Lower lobe of right lung (tissue), 2 donors: ENCODE data around the gene SLC7A4. TPM values are rescaled to one million over a fixed set of nuclear protein-coding genes. Genes with fewer than 3 reads are reported as not detected.
"Not testable (repeated sequence)": the region's sequence is repeated elsewhere in the genome, so short reads cannot be mapped to it uniquely, and the experiment has no call there.

Source experiments
- ATAC-seq, 2 donors: fragments of 200-7000 bp; cut with Tn5 transposase; one replicate each; pipeline ENCODE4 v1.9.1; 2020 to 2022; ENCODE audit warnings: mild to moderate bottlenecking in 2 of 2, moderate library complexity in 2 of 2
- DNase-seq: peaks from one replicate; pipeline ENCODE4 v3.0.0-alpha.2; 2020
- H3K27ac ChIP-seq: fragments of 200-600 bp; one replicate; pipeline ENCODE4 v1.8.0; 2022
- H3K27me3 ChIP-seq: fragments of 200-600 bp; one replicate; pipeline ENCODE4 v1.8.0; 2022; ENCODE audit warnings: low read depth
- H3K36me3 ChIP-seq: fragments of 200-600 bp; one replicate; pipeline ENCODE4 v1.8.0; 2022; ENCODE audit warnings: mild to moderate bottlenecking
- H3K4me1 ChIP-seq: fragments of 200-600 bp; one replicate; pipeline ENCODE4 v1.8.0; 2022
- H3K4me3 ChIP-seq: fragments of 200-600 bp; one replicate; pipeline ENCODE4 v1.8.0; 2022; ENCODE audit warnings: mild to moderate bottlenecking
- H3K9me3 ChIP-seq: fragments of 200-600 bp; one replicate; pipeline ENCODE4 v1.8.0; 2022
- intact Hi-C: fragments of 100-400 bp; cut with DNase I; formaldehyde crosslinking; loops from one replicate; pipeline ENCODE4 v1.11.0; 2022
- total RNA-seq: library from RNA; stranded (reverse); fragmentation: NEBNext Ultra II Directional; extraction: Animal tissue kit (Norgen Biotek cat#: 25700); gene quantifications from one replicate; pipeline ENCODE4 v1.2.1, GENCODE V29; 2021
- TF ChIP-seq, protein P1 (sequence below): fragments of 200-600 bp; IDR thresholded peaks from one replicate; pipeline ENCODE4 v1.8.0; 2022; ENCODE audit warnings: antibody characterized with exemption, mild to moderate bottlenecking
- donor health status: DM: no; HTN: yes; CAD: no; lungs with severe emphysema.

SLC7A4 gene
- total RNA-seq, 1 donor from 2014 or later, result 0.47 TPM

- TF ChIP-seq, protein P1, sequence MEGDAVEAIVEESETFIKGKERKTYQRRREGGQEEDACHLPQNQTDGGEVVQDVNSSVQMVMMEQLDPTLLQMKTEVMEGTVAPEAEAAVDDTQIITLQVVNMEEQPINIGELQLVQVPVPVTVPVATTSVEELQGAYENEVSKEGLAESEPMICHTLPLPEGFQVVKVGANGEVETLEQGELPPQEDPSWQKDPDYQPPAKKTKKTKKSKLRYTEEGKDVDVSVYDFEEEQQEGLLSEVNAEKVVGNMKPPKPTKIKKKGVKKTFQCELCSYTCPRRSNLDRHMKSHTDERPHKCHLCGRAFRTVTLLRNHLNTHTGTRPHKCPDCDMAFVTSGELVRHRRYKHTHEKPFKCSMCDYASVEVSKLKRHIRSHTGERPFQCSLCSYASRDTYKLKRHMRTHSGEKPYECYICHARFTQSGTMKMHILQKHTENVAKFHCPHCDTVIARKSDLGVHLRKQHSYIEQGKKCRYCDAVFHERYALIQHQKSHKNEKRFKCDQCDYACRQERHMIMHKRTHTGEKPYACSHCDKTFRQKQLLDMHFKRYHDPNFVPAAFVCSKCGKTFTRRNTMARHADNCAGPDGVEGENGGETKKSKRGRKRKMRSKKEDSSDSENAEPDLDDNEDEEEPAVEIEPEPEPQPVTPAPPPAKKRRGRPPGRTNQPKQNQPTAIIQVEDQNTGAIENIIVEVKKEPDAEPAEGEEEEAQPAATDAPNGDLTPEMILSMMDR, result no peak
- Histone ChIP-seq H3K36me3 (no peaks in the 10 kb centered on the region), H3K4me1 (peaks cover 13% of the 10 kb centered on the region), H3K27ac (peak within 1 kb of the TSS; percentile 48), H3K4me3 (peak within 1 kb of the TSS; percentile 46), H3K27me3 (peaks cover 3% of the 10 kb centered on the region), H3K9me3 (no peaks in the 10 kb centered on the region)
- DNase-seq, result peak; percentile 90
- intact Hi-C loops, result no loop called here
- ATAC-seq, result peak; percentile 93 to 95
Observed at GRCh38 chr22:21045585-21046294, 13.4 kb upstream of the SLC7A4 start, which contains the start of gene LRRC74B. Gene LRRC74B, plus strand, starts transcription at chr22:21045946. Its CDS starts 41 bp downstream, at chr22:21045987.

DNA sequence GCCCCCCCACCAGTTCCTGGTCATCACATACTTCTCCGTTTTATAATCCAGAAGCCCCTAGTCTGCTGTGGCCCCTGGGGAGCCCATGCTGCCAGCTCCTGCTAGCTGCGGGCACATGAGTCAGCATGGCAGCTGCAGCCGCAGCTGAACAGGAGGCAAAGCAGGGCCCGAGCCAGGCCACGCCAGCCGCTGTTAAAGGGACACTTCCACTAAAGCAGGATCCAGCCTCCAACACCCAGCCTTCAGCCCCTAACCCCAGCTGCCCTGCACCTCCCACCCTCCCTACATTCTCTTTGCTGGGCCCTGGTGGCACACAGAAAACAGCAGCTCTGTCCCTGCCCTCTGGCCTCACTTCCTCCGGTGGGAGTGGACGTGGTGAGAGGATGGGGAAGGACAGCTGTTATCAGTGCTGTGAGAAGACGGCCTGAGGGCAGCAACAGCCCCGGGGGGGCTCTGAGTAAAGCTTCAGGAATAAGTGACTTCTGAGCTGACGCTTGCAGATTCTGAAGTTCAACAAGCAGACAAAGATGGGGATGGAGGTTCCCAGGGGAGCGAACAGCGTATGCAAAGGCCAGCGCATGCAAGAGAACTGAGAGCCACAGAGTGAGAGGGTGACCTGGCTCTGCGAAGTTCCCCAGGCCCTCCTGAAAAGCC, 12.7 kb upstream of the SLC7A4 start:
- DNase-seq (peak; percentile 46), ATAC-seq (peak in 1 of 2 donors; percentile 22)
- Histone ChIP-seq H3K27me3 (peaks cover 3% of the 10 kb centered on the region), H3K36me3 (no peaks in the 10 kb centered on the region), H3K9me3 (no peaks in the 10 kb centered on the region), H3K27ac (peak overlapping the region; percentile 48), H3K4me1 (peaks cover 13% of the 10 kb centered on the region), H3K4me3 (peak overlapping the region; percentile 46)
- TF ChIP-seq, protein P1, result no peak
- intact Hi-C loops, result no loop called here

GRCh38 chr22:21043860-21044535, 11.6 kb upstream of the SLC7A4 start:
- Histone ChIP-seq H3K4me1 (peaks cover 13% of the 10 kb centered on the region), H3K36me3 (no peaks in the 10 kb centered on the region), H3K4me3 (no peak overlapping the region), H3K27me3 (peaks cover 3% of the 10 kb centered on the region), H3K27ac (no peak overlapping the region), H3K9me3 (no peaks in the 10 kb centered on the region)
- ATAC-seq, result no peak
- peak; percentile 26 for DNase-seq
- intact Hi-C loops, result no loop called here
- TF ChIP-seq, protein P1, result no peak

GRCh38 chr22:21042978-21043859, 10.9 kb upstream of the SLC7A4 start:
- intact Hi-C loops, result no loop called here
- Histone ChIP-seq H3K27me3 (peaks cover 3% of the 10 kb centered on the region), H3K9me3 (no peaks in the 10 kb centered on the region), H3K4me3 (no peak overlapping the region), H3K4me1 (peaks cover 17% of the 10 kb centered on the region), H3K27ac (no peak overlapping the region), H3K36me3 (no peaks in the 10 kb centered on the region)
- peak; percentile 25 for DNase-seq
- ATAC-seq, result no peak
- TF ChIP-seq, protein P1, result no peak

GRCh38 chr22:21041937-21042336, 9.6 kb upstream of the SLC7A4 start:
- Histone ChIP-seq H3K27me3 (peaks cover 3% of the 10 kb centered on the region), H3K4me3 (no peak overlapping the region), H3K9me3 (no peaks in the 10 kb centered on the region), H3K4me1 (peaks cover 21% of the 10 kb centered on the region), H3K36me3 (no peaks in the 10 kb centered on the region), H3K27ac (no peak overlapping the region)
- no peak for ATAC-seq
- TF ChIP-seq, protein P1, result no peak
- intact Hi-C loops, result no loop called here
- DNase-seq, result peak; percentile 17

GRCh38 chr22:21039158-21039557, 6.8 kb upstream of the SLC7A4 start:
- H3K27ac ChIP-seq, H3K4me3 ChIP-seq, H3K4me1 ChIP-seq, H3K9me3 ChIP-seq, H3K27me3 ChIP-seq, intact Hi-C loops, ATAC-seq, H3K36me3 ChIP-seq: not testable (repeated sequence)
- peak; percentile 17 for DNase-seq
